Measurements from ENCODE around the gene ACTA2.

Gene ACTA2

GRCh38 chr10:88916986-88917385 lies 35.6 kb downstream of the ACTA2 start:
- TF ChIP-seq CTCF (IDR thresholded peaks at IDR 0.05; ENCODE audit: insufficient read depth, low read length, missing control alignments), result no peak
- DNase-seq (ENCODE audit: low read depth, low spot score), result no peak
- POLR2A ChIA-PET, result no interaction called here
- H3K4me3 ChIP-seq (ENCODE audit: low read depth, low read length), result no peak overlapping the region
- CTCF ChIA-PET, result interaction anchor here (1.1 to 2.3 kb wide), 4 partner anchors 14 to 353 kb away, joined by 3 to 6 read pairs (median 4); no protein-coding TSS in a partner anchor

GRCh38 chr10:88916231-88916630 lies 36.3 kb downstream of the ACTA2 start:
- ChIA-PET CTCF (interaction anchor here (1.1 to 2.3 kb wide), 3 partner anchors 14 to 352 kb away, joined by 3 to 6 read pairs (median 4); no protein-coding TSS in a partner anchor), POLR2A (no interaction called here)
- H3K4me3 ChIP-seq (ENCODE audit: low read depth, low read length), result no peak overlapping the region
- TF ChIP-seq CTCF (IDR thresholded peaks at IDR 0.05; ENCODE audit: insufficient read depth, low read length, missing control alignments), result no peak
- no peak for DNase-seq (ENCODE audit: low read depth, low spot score)

- no peak for TF ChIP-seq CTCF (IDR thresholded peaks at IDR 0.05; ENCODE audit: insufficient read depth, low read length, missing control alignments)
- ChIA-PET CTCF (interaction anchor here (1.1 to 2.3 kb wide), 3 partner anchors 15 to 351 kb away, joined by 3 to 6 read pairs (median 4); no protein-coding TSS in a partner anchor), POLR2A (no interaction called here)
- DNase-seq (ENCODE audit: low read depth, low spot score), result no peak
- H3K4me3 ChIP-seq (ENCODE audit: low read depth, low read length), result no peak overlapping the region
These were observed 36.8 kb downstream of the ACTA2 start for GRCh38 chr10:88915781-88916180.

- H3K4me3 ChIP-seq (ENCODE audit: low read depth, low read length), result no peak overlapping the region
- ChIA-PET POLR2A (no interaction called here), CTCF (interaction anchor here (0.8 kb wide), 1 partner anchor 19 kb away, joined by 3 read pairs; no protein-coding TSS in a partner anchor)
- TF ChIP-seq CTCF (IDR thresholded peaks at IDR 0.05; ENCODE audit: insufficient read depth, low read length, missing control alignments), result no peak
- DNase-seq (ENCODE audit: low read depth, low spot score), result no peak
These were observed 38.8 kb downstream of the ACTA2 start for GRCh38 chr10:88913788-88914187.

GRCh38 chr10:88913127-88913526 lies 39.4 kb downstream of the ACTA2 start:
- DNase-seq (ENCODE audit: low read depth, low spot score), result no peak
- CTCF ChIA-PET, result interaction anchor here (0.8 kb wide), 2 partner anchors 20 to 77 kb away, joined by 3 to 4 read pairs; no protein-coding TSS in a partner anchor

GRCh38 chr10:88911851-88912250 lies 40.7 kb downstream of the ACTA2 start:
- DNase-seq (ENCODE audit: low read depth, low spot score), result no peak
- no peak for TF ChIP-seq CTCF (IDR thresholded peaks at IDR 0.05; ENCODE audit: insufficient read depth, low read length, missing control alignments)
- H3K4me3 ChIP-seq (ENCODE audit: low read depth, low read length), result no peak overlapping the region
- ChIA-PET POLR2A (no interaction called here), CTCF (interaction anchor here (0.6 to 1.6 kb wide), 4 partner anchors 9 to 76 kb away, joined by 3 to 6 read pairs (median 4); no protein-coding TSS in a partner anchor)

More at GRCh38 chr10:88913127-88913526, 39.4 kb downstream of the ACTA2 start:
- POLR2A ChIA-PET, result no interaction called here
- no peak for TF ChIP-seq CTCF (IDR thresholded peaks at IDR 0.05; ENCODE audit: insufficient read depth, low read length, missing control alignments)
- H3K4me3 ChIP-seq (ENCODE audit: low read depth, low read length), result no peak overlapping the region
